Large intestine (tissue), 12 donors: Measurements from ENCODE around the gene OR7G3. TPM values are rescaled to one million over a fixed set of nuclear protein-coding genes. Genes with fewer than 3 reads are reported as not detected.

ENCODE experiments used
- DNase-seq, 2 donors: peaks; one replicate each; pipeline versions ENCODE4 v3.0.0 to v3.0.0-alpha.2; 2013
- H3K27ac ChIP-seq: one replicate; pipeline ENCODE4 v1.5.1; 2013; ENCODE audit warnings: low read length
- H3K27me3 ChIP-seq: 2 replicates; pipeline ENCODE4 v1.6.1; 2013; ENCODE audit warnings: low read length; ENCODE audit not compliant: control insufficient read depth, insufficient read depth
- H3K36me3 ChIP-seq: 2 replicates; pipeline ENCODE4 v1.6.1; 2013; ENCODE audit warnings: low read length; ENCODE audit not compliant: control insufficient read depth, insufficient read depth
- H3K4me1 ChIP-seq: one replicate; pipeline ENCODE4 v1.6.1; 2013; ENCODE audit warnings: low read length; ENCODE audit not compliant: control insufficient read depth, insufficient read depth
- H3K4me3 ChIP-seq: one replicate; pipeline ENCODE4 v1.5.1; 2013; ENCODE audit warnings: low read length
- H3K9me3 ChIP-seq: one replicate; pipeline ENCODE4 v1.6.1; 2013; ENCODE audit warnings: mild to moderate bottlenecking, low read depth, low read length, moderate library complexity; ENCODE audit not compliant: control insufficient read depth
- WGBS: methylation state at CpG from one replicate; pipeline ENCODE4 v1.1.5; 2013; ENCODE audit warnings: low lambda C conversion rate; ENCODE audit not compliant: insufficient coverage; 5-methylcytosine and 5-hydroxymethylcytosine counted together
- long read RNA-seq, 11 donors: transcript quantifications; one replicate each; lab custom pipeline, GENCODE V29; 2026
- polyA plus RNA-seq: library from polyadenylated mRNA; unstranded; fragments of 120-200 nt; gene quantifications from one replicate; pipeline ENCODE4 v1.2.1, GENCODE V29; 2013

OR7G3 gene
- polyA plus RNA-seq = not detected
- long read RNA-seq, donor 1 = 0 reads
- long read RNA-seq, donor 2 = 0 reads
- long read RNA-seq, donor 3 = 0 reads
- long read RNA-seq, donor 4 = 0 reads
- long read RNA-seq, donor 5 = 0 reads
- long read RNA-seq, donor 6 = 0 reads
- long read RNA-seq, donor 7 = 0 reads
- long read RNA-seq, donor 8 = 0 reads
- long read RNA-seq, donor 9 = 0 reads
- long read RNA-seq, donor 10 = 0 reads
- long read RNA-seq, donor 11 = 0 reads

GRCh38 chr19:9126900-9127405 is at the start of gene OR7G3:
Gene OR7G3, minus strand, starts transcription at chr19:9126950. Its CDS starts 0 bp downstream, at chr19:9126950.
- DNase-seq = no peak
- no peaks in the 10 kb centered on the region for H3K27me3 ChIP-seq
- H3K36me3 ChIP-seq = no peaks in the 10 kb centered on the region
- H3K9me3 ChIP-seq = no peaks in the 10 kb centered on the region
- no peak within 1 kb of the TSS for H3K27ac ChIP-seq
- no peak within 1 kb of the TSS for H3K4me3 ChIP-seq
- H3K4me1 ChIP-seq = no peaks in the 10 kb centered on the region
- WGBS = 92% methylated on average over 1 of the region's 1 CpG

- Histone ChIP-seq H3K4me1 (no peaks in the 10 kb centered on the region), H3K9me3 (no peaks in the 10 kb centered on the region)
- WGBS = no CpG with 5 or more reads among the region's 5 CpGs
These were observed 48.6 kb upstream of the OR7G3 start for GRCh38 chr19:9175326-9175725.

DNA sequence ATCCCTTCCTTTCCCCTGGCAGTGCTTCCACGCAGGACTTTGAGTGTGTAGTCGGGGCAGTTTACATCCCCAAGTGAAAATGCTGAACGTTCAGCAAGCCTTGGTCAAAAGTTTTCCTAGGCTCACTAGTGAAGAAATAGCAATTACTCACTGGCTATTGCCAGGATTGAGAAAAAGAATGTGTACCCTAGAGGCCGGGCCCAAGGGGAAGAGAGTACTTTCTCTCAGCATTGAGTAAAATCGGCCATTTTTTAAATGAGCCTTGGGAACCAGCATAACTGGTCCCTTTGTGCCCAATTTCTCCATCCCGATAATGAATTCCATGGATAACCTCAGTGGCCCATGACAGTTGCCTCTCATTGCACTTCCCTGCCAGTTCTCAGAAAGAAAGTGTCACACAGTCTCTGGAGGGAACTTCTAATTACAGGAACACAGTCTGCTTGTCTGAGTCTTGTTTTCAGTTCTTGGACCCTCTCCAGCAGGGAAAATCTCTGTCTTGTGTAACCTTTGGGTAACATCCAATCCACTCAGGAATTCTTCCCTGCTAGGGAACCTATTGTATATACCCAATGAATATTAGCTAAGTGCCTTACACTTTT is 44.7 kb upstream of the OR7G3 start:
- no peak for DNase-seq
- H3K4me1 ChIP-seq = no peaks in the 10 kb centered on the region
- H3K36me3 ChIP-seq = peaks cover 4% of the 10 kb centered on the region
- peaks cover 3% of the 10 kb centered on the region for H3K9me3 ChIP-seq
- no peak overlapping the region for H3K27ac ChIP-seq
- H3K27me3 ChIP-seq = no peaks in the 10 kb centered on the region
- WGBS = 100% methylated on average over 1 of the region's 6 CpGs
- H3K4me3 ChIP-seq = no peak overlapping the region

More at GRCh38 chr19:9175326-9175725, 48.6 kb upstream of the OR7G3 start:
- Histone ChIP-seq H3K4me3 (no peak overlapping the region), H3K27me3 (no peaks in the 10 kb centered on the region), H3K36me3 (no peaks in the 10 kb centered on the region), H3K27ac (no peak overlapping the region)
- no peak for DNase-seq

- Histone ChIP-seq H3K4me1 (no peaks in the 10 kb centered on the region), H3K27me3 (no peaks in the 10 kb centered on the region), H3K36me3 (peaks cover 28% of the 10 kb centered on the region), H3K9me3 (peaks cover 17% of the 10 kb centered on the region), H3K4me3 (no peak overlapping the region), H3K27ac (no peak overlapping the region)
- no CpG with 5 or more reads among the region's 4 CpGs for WGBS
- DNase-seq = no peak
These were observed 40.1 kb upstream of the OR7G3 start for GRCh38 chr19:9166846-9167245.

DNA sequence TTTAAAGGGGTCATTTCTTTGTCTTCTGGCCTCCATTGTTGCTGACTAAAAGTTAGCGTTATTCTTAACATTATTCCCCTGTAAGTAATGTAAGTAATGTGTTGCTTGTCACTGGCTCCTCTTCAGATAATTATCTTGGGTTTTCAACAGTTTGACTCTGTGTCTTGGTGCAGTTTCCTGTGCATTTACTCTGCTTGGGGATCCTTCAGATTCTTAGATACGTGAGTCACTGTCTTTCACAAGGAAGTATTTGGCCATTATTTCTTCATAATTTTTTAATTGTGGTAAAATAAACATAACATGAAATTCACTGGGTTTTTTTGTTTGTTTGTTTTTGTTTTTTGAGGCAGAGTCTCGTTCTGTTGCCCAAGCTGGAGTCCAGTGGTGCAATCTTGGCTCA is 38.5 kb upstream of the OR7G3 start:
- Histone ChIP-seq H3K27ac (no peak overlapping the region), H3K4me3 (no peak overlapping the region), H3K4me1 (no peaks in the 10 kb centered on the region), H3K9me3 (peaks cover 33% of the 10 kb centered on the region), H3K36me3 (peaks cover 44% of the 10 kb centered on the region), H3K27me3 (no peaks in the 10 kb centered on the region)
- DNase-seq = no peak
- no CpG with 5 or more reads among the region's 3 CpGs for WGBS

GRCh38 chr19:9161427-9161826 is 34.7 kb upstream of the OR7G3 start:
- WGBS = no CpG with 5 or more reads among the region's 12 CpGs
- Histone ChIP-seq H3K4me1 (no peaks in the 10 kb centered on the region), H3K9me3 (peaks cover 56% of the 10 kb centered on the region)

DNA sequence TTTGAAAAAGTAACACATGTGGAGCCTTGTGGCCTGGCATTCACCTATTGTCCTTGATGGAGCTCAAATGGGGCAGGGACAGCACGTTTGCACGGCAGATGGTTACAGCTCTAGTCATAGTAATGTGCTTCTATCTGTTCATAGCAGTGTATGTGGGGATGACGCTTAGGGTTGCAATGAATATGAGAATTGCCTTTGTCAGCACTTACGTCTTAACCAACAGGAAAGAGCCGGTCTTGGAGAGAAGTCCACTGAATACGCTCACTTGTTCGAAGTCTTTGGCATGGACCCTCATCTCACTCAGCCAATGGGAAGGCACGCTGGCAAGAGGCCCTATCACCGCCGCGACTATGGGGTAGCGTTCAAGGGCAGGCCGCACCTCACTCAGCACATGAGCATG is 33.1 kb upstream of the OR7G3 start:
- Histone ChIP-seq H3K36me3 (peaks cover 88% of the 10 kb centered on the region), H3K4me1 (no peaks in the 10 kb centered on the region), H3K4me3 (no peak overlapping the region), H3K9me3 (peaks cover 63% of the 10 kb centered on the region), H3K27me3 (no peaks in the 10 kb centered on the region), H3K27ac (no peak overlapping the region)
- DNase-seq = no peak
- no CpG with 5 or more reads among the region's 13 CpGs for WGBS

More at GRCh38 chr19:9161427-9161826, 34.7 kb upstream of the OR7G3 start:
- Histone ChIP-seq H3K36me3 (peaks cover 78% of the 10 kb centered on the region), H3K27ac (no peak overlapping the region), H3K27me3 (no peaks in the 10 kb centered on the region), H3K4me3 (no peak overlapping the region)
- no peak for DNase-seq

GRCh38 chr19:9156304-9156703 is 29.6 kb upstream of the OR7G3 start:
- peaks cover 67% of the 10 kb centered on the region for H3K9me3 ChIP-seq
- DNase-seq = no peak
- peaks cover 71% of the 10 kb centered on the region for H3K36me3 ChIP-seq
- H3K4me3 ChIP-seq = no peak overlapping the region
- H3K4me1 ChIP-seq = no peaks in the 10 kb centered on the region
- no peak overlapping the region for H3K27ac ChIP-seq
- no peaks in the 10 kb centered on the region for H3K27me3 ChIP-seq
- WGBS = no CpG with 5 or more reads among the region's 1 CpG

GRCh38 chr19:9155591-9155990 is 28.8 kb upstream of the OR7G3 start:
- Histone ChIP-seq H3K4me3 (no peak overlapping the region), H3K27me3 (no peaks in the 10 kb centered on the region), H3K36me3 (peaks cover 64% of the 10 kb centered on the region), H3K9me3 (peaks cover 61% of the 10 kb centered on the region), H3K27ac (no peak overlapping the region), H3K4me1 (no peaks in the 10 kb centered on the region)
- no CpG with 5 or more reads among the region's 4 CpGs for WGBS
- no peak for DNase-seq

GRCh38 chr19:9151367-9151766 is 24.6 kb upstream of the OR7G3 start:
- WGBS = 83% methylated on average over 1 of the region's 5 CpGs
- H3K9me3 ChIP-seq = peaks cover 61% of the 10 kb centered on the region
- H3K27me3 ChIP-seq = no peaks in the 10 kb centered on the region
- DNase-seq = no peak
- H3K4me1 ChIP-seq = no peaks in the 10 kb centered on the region
- no peak overlapping the region for H3K27ac ChIP-seq
- peaks cover 42% of the 10 kb centered on the region for H3K36me3 ChIP-seq
- H3K4me3 ChIP-seq = no peak overlapping the region

DNA sequence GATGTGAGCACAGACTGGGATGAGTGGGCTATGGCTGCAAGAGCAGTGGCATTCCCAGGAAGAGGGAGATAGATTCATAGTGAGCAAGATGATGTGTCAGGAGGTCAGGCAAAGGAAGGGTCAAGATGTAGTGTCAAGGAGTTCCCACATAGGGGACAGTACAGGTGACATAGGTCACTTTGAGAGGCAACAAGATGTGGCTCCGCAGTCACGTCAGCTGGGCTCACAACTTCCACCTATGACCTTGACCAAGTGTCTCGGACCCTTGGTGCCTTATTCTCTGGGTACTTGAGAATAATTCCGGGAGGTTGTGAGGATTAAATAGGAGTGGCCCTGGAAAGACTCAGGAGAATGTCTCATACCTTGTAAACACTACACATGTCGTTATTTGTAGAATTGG is 23.9 kb upstream of the OR7G3 start:
- H3K9me3 ChIP-seq = peaks cover 57% of the 10 kb centered on the region
- no peak for DNase-seq
- H3K4me1 ChIP-seq = no peaks in the 10 kb centered on the region
- no peak overlapping the region for H3K27ac ChIP-seq
- 100% methylated on average over 1 of the region's 5 CpGs for WGBS
- no peak overlapping the region for H3K4me3 ChIP-seq
- H3K36me3 ChIP-seq = peaks cover 34% of the 10 kb centered on the region
- H3K27me3 ChIP-seq = no peaks in the 10 kb centered on the region
